Stimulated activated CD4-positive, alpha-beta T cell treated with anti-CD3 and anti-CD28 coated beads, Interleukin-15, amount 100 ng/mL, for 1 hour (primary cell): ENCODE results near the gene NMNAT2.

ENCODE experiments used
- DNase-seq, 2 donors: peaks; one replicate each; pipeline ENCODE4 v3.0.0-alpha.2; 2020; ENCODE audit warnings: low read depth in 1 of 2, low spot score in 1 of 2

NMNAT2 gene

DNA sequence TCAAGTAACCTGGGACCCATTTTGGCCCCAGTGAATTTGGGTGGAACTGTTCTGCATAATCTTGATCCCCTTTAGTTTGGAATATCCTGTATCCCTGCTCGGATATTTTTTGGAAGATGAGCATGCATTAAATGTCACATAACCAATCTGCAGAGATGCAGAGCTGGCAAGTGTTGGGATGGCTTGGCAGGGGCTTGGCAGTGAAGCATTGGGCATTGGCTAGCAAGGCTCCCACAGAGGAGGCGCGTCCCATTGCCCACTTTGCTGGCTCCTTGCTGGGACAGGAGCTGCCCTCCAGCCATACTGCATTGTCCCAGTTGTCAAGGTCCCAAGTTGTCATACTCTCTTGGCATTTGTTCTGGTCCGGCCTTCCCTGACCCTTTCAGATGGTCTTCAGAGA, 202.2 kb downstream of the NMNAT2 start:
- no peak for DNase-seq

DNA sequence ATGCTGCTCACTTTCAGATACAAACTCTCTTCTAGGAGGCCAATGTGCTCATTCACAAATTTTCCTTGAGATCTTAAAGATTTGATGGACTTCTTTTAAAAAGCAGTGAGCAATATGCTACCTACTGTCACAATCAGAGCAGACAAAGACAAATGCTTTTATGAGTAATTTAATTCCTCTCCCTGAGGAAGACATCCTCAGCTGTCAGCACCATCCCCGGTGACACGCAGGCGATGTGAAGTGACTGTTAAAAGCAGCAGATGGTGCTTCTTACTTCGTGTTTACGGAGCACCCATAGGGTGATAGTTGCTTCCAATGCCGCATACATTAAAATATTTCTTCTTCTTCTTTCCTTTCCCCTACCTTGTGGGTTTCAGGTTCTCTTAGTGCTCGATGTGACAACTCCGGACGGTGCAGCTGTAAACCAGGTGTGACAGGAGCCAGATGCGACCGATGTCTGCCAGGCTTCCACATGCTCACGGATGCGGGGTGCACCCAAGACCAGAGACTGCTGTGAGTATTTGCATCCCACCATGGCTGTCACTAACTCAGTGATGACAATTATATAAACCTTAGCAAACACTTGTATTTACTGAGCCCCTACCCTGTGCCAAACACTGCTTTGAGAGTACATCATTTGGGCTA, 203.0 kb downstream of the NMNAT2 start:
- no peak for DNase-seq

DNA sequence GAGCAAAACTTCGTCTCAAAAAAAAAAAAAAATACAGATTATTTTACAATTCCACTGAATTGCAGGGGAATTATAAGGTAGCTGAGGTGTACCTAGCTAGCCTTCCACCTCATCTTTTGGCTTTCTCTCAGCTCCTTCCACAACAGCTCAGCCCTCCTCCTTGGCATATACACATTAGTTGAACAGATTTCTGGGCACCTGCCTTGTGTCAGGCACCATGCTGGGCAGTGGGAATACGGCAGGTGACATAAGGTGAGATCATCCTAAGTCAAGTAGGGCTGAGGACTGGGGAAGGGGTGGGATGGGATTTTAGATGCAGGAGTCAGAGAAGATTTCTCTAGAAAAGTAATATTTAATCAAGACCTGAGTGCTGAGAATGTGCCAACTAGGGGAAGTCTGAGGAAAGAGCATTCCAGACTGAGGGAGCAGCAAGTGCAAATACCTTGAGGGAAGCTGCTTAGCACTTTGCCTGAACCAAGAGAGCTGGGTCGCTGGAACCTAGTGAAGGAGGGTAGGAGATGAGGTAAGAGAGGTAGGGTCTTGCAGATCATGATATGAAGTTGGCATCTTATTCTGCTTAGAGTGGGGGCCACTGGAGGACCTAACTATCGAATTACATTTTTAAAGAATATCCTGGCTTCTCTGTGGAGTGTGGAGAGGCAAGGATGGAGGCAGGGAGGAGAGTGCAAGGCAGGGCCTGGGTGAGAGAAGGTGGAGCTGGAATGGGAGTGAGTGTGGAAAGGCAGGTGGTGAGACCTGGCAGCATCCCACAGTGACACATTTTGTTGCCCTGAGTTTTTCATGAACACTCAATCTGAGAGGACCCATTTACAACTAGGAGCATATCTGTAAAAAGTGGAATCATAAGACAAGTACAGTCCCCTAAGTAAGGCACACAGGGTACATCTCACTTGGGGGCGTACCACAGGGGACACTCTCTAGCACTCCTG, 203.9 kb downstream of the NMNAT2 start:
- DNase-seq = no peak

DNA sequence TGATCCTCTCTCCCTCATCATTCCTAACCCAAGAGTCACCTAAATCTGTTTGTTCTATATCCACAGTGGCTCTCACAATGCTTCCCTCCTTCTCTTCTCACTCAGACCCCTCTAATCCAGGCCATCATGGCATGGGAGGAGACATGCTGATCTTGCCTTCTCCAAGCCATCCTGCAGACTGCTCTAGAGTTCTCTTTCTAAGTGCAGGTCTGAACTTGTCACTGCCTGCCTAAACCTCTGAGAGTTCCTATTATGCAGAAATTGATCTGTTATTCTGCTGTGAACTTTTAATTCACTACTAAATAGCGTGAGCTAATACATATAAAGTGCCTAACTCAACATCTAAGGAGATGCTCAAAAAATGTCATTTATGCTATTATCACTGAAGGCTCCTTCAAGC, 205.3 kb downstream of the NMNAT2 start:
- no peak for DNase-seq

DNA sequence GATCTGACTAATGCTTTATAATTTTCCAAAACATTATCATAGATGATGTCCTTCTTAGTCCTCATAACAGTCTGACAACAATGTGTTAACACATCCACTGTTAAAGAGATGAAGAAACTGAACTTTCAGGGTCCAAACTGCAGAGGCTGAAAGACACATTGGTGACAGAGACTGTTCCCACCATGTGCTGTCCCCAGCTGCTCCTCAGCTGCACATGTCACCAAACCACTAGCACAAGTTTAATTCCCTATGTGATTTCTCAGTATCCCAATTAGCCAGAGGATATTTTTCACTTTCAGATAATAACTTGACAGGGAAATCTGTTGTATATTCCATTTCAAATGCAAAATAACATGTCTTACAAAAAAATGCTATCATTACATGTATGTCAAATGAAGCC, 207.5 kb downstream of the NMNAT2 start:
- no peak for DNase-seq

DNA sequence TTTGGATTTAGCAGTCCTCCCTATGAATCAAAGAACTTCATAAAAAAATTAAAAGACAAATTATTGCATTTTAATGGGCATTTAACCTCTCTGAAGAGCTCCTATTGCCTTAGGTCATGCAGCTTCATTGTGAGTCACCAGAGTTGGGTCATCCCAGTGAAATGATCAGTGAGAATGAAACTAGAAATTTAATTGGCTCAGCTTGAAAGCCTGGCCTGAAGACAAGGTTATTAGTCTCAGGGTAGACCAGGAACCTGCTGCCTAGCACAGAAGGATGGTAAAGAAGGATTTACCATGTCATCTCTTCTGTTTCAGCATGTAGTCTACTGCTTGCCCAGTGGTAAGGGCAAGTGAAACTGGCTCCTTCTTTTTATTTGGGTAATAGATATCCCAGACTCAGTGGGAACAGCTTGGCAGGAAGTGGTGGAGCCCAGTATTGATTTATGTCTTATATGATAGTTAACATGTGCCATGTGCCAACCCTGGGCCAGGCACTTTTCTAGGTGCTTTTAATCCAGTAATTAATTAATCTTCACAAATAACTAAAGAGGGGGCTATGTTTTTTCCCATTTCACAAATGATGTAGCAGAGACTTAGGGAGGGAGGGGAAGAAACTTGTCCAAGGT, 208.5 kb downstream of the NMNAT2 start:
- DNase-seq = no peak

DNA sequence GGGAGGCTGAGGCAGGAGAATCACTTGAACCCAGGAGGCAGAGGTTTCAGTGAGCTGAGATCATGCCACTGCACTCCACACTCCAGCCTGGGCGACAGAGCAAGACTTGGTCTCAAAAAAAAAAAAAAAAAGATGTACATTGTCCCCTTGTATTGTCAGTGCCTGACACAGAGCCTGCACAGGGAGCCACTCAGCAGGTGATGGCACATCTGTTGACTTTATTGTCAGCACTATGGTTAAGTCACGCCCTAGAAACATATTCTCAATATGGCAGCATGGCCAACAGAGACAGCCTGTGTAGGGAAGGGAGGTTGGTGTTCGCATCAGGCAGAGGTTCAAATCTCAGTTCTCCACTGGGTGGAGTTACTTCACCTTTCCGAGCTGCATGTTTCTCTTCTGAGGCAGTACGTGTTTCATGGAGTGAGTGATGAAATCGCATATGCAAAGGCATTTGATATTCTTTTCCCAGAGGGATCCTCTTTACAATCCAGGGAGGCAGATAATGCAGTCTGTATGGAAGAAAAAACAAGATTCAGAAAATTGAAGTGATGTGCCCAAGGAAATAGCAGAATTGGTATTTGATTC, 211.6 kb downstream of the NMNAT2 start:
- no peak for DNase-seq

DNA sequence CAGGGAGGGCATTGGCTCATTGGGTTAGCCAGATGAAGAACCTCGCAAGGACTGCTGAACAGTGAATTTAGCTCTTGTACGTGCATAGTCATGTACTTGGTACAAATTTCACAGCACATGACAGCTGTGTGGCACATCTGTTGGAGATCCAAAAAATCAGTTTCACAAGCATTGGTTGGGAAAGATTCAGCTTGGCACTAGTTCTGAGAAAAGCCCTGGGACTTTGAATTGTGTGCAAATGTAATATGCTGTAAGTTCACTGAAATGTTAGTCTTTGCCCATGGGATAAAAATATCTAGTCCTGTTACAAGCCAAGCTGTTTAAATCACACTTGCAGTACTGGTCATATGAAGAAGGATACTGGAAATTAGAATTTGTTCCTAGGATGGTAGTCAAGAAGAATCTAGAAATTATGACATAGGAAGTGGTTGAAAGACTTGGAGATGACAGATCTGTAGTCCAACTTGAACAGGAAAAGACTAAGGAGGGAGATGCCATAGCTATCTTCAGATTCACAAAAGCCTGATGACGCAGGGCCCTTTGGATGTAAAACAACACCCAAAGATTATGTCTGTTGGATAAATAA, 212.9 kb downstream of the NMNAT2 start:
- no peak for DNase-seq

DNA sequence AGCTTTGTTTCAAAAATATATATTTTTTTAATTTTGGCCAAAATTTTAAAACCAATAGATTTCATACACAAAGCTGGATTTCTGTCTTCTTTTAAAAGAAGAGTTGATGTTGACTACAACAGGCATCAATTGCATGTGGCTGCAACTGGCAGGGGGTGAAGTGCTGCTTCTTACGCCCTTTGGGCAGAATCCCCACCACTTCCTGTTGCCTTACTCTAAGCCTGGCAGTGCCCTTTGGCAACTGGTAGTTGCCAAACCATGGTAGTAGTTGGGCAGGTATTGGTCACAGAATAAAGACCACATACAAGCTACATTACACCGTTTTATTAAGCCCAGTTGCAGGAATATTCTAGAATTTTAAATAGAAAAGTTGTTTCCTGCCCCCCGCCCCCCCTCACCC, 215.1 kb downstream of the NMNAT2 start:
- no peak for DNase-seq

DNA sequence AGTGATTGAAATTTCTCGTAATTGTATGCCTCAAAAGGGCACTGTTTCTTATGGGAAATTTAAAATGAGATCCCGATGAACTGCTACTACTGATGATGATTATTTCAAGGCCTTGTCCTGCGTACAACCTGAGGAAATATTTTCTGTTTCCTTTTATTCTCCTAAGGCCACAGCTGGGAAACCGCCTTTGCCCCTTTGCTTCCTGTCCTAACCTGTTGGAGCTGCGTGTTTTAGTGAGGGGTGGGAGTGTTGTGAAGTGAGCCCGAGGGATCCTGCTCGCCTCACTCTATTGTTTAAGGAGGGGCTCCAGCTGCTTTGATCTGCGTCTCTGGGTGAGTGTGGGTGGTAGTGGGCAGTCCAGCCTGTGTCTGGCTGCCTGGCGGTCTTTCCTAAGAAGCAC, 217.7 kb downstream of the NMNAT2 start:
- DNase-seq = no peak

DNA sequence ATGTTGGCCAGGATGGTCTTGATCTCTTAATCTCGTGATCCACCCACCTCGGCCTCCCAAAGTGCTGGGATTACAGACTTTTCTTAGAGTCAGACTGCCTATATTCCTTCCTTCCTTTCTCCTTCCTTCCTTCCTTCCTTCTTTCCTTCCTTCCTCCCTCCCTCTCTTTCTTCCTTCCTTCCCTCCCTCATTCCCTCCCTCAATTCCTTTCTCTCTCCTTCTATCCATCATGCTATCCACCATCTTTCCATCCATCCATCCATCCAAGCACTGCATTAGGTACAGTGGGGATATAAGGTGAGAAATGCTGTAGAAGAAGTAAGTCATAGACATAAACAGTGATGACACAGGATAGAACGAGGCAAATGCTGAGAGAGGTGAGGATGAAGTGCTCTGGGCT, 218.9 kb downstream of the NMNAT2 start:
- no peak for DNase-seq

DNA sequence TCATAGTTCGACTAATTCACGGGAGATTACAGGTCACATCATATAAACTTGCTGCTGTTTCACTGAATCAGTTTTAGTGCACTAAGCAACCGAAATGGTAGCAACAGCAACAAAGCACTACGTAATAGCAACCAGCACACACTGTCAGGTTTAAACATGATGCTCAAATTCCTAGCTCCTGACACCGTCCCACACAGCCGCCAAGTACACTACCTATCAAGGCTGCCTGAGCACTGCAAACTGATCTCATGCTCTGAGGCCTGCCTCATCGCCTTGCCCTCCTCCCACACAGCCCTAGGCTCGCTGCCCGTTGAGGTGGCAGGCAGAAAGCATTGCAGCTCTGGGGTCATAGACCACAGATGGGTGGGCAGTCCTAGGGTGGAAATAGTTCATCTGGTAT, 219.7 kb downstream of the NMNAT2 start:
- DNase-seq = no peak
